Activated naive CD4-positive, alpha-beta T cell (primary cell): ENCODE data around the gene PIK3CB.
"Not testable (repeated sequence)": the region's sequence is repeated elsewhere in the genome, so short reads cannot be mapped to it uniquely, and the experiment has no call there.

ENCODE experiments used
- DNase-seq, 4 experiments: peaks; one replicate each; lab custom pipeline; 2025; lab: John Stamatoyannopoulos, UW

The PIK3CB gene

GRCh38 chr3:138761002-138761401 lies 73.7 kb downstream of the PIK3CB start:
- no peak for DNase-seq

GRCh38 chr3:138748190-138748589 lies 86.5 kb downstream of the PIK3CB start:
- no peak for DNase-seq

DNA sequence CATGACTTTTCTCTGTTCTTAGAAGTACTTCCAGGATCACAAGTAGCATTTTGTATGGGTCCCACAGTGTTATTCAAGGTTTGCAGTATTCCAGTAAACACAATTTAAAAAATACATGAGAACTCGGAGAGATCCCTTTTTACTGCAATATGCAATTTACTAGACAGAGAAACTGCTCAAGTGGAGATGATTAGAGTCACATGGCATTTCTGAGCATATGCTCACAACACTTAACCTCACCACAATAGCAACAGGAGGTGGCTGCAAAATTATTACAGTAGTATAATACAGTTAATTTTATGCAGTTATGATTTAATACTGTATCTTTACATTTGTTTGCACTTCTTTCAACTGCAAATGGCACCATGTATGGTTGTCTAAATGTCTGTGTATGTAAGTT lies 87.5 kb downstream of the PIK3CB start:
- no peak for DNase-seq

GRCh38 chr3:138740072-138740471 lies 94.7 kb downstream of the PIK3CB start:
- no peak for DNase-seq

GRCh38 chr3:138732456-138732855 lies 102.3 kb downstream of the PIK3CB start:
- no peak for DNase-seq

- no peak for DNase-seq
Observed at GRCh38 chr3:138726946-138727730, 107.6 kb downstream of the PIK3CB start.

GRCh38 chr3:138726042-138726441 lies 108.7 kb downstream of the PIK3CB start:
- DNase-seq, result not testable (repeated sequence)

DNA sequence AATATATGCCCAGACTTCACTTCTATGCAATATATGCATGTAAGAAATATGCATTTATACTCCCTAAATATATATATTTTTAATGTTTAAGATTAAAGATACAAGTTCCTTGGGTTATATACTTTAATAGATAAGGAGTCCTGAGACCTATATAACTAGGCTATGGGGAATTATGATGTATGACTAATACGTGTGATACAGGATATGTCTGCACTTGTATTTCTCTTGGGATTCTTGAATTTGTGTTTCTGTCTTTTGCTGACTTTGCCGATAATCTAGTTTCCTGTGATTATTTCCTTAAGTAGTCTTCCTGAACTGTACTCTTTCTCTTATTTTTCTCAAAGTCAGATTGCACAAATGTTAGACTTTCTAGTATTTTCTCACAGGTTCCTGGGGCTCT lies 109.6 kb downstream of the PIK3CB start:
- no peak for DNase-seq

DNA sequence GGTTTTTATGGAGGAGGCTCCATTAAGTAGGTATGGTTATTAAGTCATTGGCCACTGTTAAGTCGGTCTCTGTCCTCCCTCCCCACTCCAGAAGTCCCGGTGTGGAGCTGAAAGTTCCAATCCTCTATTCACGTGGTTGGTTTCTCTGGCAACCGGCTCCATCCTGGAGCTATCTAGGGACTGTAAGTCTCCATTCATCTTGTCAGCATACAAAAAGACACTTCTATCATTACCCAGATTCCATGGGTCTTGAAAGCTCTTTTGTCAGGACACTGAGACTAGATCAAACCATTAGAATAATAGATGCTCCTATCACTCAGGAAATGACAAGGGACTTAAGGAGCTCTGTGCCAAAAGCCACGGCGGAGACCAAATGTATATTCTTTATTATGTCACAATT lies 110.3 kb downstream of the PIK3CB start:
- DNase-seq, result no peak

- no peak for DNase-seq
Observed at GRCh38 chr3:138718849-138719248, 115.9 kb downstream of the PIK3CB start.

DNA sequence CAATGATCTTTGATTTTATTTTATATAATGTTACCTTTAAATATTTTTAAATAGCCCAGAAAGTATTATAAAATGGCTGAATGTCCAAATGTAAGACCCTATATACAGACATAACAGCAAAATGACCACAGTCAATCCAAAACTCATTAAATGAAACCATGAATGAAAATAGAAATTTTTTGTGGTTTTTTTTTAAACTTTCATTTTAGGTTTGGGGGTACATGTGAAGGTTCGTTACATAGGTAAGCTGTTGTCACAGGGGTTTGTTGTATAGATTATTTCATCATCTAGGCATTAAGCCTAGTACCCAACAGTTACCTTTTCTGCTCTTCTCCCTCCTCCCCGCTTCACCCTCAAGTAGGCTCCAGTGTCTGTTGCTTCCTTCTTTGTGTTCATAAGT lies 117.4 kb downstream of the PIK3CB start:
- DNase-seq, result no peak

DNA sequence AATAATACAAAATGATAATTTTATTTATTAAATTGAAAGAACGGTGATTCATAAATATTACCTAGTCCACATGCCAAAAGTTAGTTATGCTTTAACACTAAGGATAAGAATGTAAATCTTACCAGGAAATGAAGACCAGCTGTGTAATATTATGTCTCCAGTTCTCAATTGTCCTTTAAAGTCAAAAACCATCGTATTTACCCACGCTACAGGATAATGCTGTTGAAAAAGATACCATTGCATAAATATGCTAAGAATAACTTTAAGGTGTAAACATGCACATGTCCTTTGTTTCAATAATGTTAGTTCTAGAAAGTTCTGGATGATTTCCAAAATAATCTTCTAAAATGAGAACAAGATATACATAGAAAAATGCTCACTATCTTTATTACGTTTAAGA lies 122.6 kb downstream of the PIK3CB start:
- DNase-seq, result no peak

GRCh38 chr3:138705675-138706074 lies 129.1 kb downstream of the PIK3CB start:
- no peak for DNase-seq

DNA sequence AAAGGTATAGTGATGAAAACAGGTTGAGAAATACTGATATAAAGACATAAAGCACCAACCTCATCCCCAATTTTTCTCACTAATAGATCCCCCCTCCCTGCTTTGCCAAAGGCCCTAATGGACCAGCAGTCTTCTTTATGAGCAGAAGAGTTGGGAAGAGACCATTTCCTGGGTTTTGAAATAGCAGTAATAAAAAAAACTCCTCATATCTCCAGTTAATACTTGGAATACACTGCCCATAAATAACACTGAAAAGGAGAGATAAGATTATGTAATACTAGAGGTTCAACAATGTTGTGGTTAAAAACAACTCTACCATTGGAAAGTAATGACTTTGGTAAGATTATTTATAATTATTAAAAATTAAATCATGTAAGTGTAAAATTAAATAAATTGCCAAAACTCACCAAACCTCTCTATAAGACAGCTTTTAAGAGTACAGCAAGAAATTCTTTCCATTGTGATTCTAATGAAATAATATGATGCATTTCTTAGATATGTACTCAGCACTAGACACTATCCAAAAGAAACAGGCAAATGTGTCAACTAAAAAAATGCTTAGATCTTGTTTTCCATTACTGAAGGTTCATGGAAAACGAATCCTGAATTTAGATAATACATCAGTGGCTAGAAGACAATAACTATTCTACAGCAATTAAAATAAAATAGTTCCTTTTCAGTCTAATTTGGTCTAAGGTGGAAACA lies 137.9 kb downstream of the PIK3CB start:
- DNase-seq, result no peak

- no peak for DNase-seq
Observed at GRCh38 chr3:138694287-138695007, 140.3 kb downstream of the PIK3CB start.

GRCh38 chr3:138692152-138692551 lies 142.6 kb downstream of the PIK3CB start:
- DNase-seq, result no peak

DNA sequence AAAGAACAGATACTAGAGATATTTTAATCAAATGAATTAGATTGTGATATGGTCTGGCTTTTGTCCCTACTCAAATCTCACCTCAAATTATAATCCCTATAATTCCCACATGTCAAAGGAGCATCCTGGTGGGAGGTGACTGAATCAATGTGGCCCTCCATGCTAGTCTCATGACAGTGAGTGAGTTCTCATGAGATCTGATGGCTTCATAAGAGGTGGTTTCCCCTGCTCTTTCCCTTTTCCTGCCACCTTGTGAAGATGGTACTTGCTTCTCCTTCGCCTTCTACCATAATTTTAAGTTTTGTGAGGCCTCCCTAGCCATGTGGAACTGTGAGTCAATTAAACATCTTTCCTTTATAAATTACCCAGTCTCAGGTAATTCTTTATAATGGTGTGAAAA lies 143.4 kb downstream of the PIK3CB start:
- DNase-seq, result no peak

GRCh38 chr3:138690036-138690435 lies 144.7 kb downstream of the PIK3CB start:
- no peak for DNase-seq

GRCh38 chr3:138688871-138689299 lies 145.8 kb downstream of the PIK3CB start:
- no peak for DNase-seq

DNA sequence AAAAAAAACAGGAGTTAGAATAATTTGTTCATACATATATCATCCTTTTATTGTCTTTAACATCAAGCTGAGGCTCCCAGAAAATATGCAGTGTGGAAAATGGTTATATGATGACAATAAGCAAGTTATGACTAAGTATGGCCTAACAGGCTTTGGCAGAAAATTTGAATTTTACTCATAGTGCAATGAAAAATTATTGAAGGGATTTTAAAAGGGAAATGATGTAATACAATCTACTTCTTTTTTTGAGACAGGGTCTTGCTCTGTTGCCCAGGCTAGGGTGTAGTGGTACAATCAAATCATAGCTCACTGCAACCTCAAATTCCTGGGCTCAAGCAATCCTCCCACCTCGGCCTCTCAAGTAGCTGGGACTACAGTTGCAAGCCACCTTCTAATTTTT lies 147.5 kb downstream of the PIK3CB start:
- DNase-seq, result no peak

GRCh38 chr3:138686771-138687221 lies 147.9 kb downstream of the PIK3CB start:
- no peak for DNase-seq

GRCh38 chr3:138684396-138684795 lies 150.3 kb downstream of the PIK3CB start:
- DNase-seq, result no peak

- DNase-seq, result no peak
Observed at GRCh38 chr3:138682648-138683047, 152.1 kb downstream of the PIK3CB start.
